ENCODE measurements around the gene GRWD1. TPM values are rescaled to one million over a fixed set of nuclear protein-coding genes. Genes with fewer than 3 reads are reported as not detected.

The GRWD1 gene
- total and polyA plus RNA-seq, 2 of the 8 experiments (the other 6 are each of a cell fraction or from before 2014, with no cell fraction given), result 36.9 to 61.9 TPM

- TF ChIP-seq CHD7 (IDR thresholded peaks at IDR 0.05; ENCODE audit: insufficient replicate concordance, low read length), result no peak
- TF ChIP-seq SRF (IDR thresholded peaks at IDR 0.05; ENCODE audit: low read depth, low read length), result no peak
- no peak for TF ChIP-seq GTF2F1 (IDR thresholded peaks at IDR 0.05; ENCODE audit: borderline replicate concordance, low read depth, low read length)
- TF ChIP-seq TAF1 (IDR thresholded peaks at IDR 0.05; ENCODE audit: low read depth, low read length), result no peak
- no peak for TF ChIP-seq RFX5 (IDR thresholded peaks at IDR 0.05; ENCODE audit: borderline replicate concordance, low read depth, low read length)
- TF ChIP-seq RNF2 (IDR thresholded peaks at IDR 0.05; ENCODE audit: borderline replicate concordance, low read depth, low read length, missing control alignments, poor library complexity, severe bottlenecking), result no peak
- TF ChIP-seq BACH1 (IDR thresholded peaks at IDR 0.05; ENCODE audit: low read length), result no peak
- TF ChIP-seq ATF3 (IDR thresholded peaks at IDR 0.05; ENCODE audit: insufficient read depth, low read depth, low read length), result no peak
- TF ChIP-seq EP300 (IDR thresholded peaks at IDR 0.05; ENCODE audit: borderline replicate concordance in 1 of 2, low read depth in 2 of 2, low read length in 2 of 2), result no peak
Measured at GRCh38 chr19:48496959-48497727, 51.4 kb downstream of the GRWD1 start (continued).
